Measurements from ENCODE around the gene TAS2R41. TPM values are rescaled to one million over a fixed set of nuclear protein-coding genes. Genes with fewer than 3 reads are reported as not detected.
A peak's percentile ranks its signal among the peaks of the same experiment; 100 is the strongest.

Gene TAS2R41
- total RNA-seq, 2 donors from 2014 or later: not detected

DNA sequence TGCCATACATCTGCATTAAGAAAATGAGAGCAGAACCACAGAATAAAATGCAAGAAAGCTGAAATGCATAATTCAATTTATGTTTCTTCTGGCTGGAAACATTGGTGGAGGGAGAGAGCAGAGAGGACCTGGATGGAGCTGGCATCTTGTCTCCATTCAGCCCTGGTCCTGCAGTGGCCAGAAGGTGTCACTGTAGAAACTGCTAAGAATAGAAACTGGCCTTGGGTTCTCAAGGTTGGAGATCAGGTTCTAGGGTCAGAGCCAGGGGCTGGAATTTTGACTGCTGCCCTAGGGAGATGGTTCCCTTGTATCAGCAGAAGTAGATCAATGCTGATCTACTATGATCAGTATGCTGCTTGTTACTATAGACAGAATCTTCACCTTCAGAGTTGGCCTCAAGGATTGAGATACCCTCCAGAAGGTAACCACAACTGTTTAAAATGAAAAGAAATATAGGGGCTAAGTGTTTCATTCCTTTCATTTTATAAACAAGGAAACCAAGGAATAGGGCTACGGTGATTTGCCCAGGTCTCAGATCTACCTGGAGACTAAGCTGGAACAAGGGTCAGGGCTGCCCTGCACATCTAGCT, 13.1 kb downstream of the TAS2R41 start:
- peak; percentile 47 for ATAC-seq
- peak in 2 of 4 donors; percentile 34 to 37 for DNase-seq
- no peak overlapping the region for H3K27ac ChIP-seq
- no peaks in the 10 kb centered on the region for H3K27me3 ChIP-seq
- intact Hi-C loops (cut with DNase I): no loop called here
- no peaks in the 10 kb centered on the region for H3K4me1 ChIP-seq
- TF ChIP-seq POLR2A (IDR thresholded peaks at IDR 0.05): no peak
- TF ChIP-seq, protein P1, sequence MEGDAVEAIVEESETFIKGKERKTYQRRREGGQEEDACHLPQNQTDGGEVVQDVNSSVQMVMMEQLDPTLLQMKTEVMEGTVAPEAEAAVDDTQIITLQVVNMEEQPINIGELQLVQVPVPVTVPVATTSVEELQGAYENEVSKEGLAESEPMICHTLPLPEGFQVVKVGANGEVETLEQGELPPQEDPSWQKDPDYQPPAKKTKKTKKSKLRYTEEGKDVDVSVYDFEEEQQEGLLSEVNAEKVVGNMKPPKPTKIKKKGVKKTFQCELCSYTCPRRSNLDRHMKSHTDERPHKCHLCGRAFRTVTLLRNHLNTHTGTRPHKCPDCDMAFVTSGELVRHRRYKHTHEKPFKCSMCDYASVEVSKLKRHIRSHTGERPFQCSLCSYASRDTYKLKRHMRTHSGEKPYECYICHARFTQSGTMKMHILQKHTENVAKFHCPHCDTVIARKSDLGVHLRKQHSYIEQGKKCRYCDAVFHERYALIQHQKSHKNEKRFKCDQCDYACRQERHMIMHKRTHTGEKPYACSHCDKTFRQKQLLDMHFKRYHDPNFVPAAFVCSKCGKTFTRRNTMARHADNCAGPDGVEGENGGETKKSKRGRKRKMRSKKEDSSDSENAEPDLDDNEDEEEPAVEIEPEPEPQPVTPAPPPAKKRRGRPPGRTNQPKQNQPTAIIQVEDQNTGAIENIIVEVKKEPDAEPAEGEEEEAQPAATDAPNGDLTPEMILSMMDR (IDR thresholded peaks at IDR 0.05): peak; percentile 17 to 43 (median 30)
- H3K4me3 ChIP-seq: no peak overlapping the region
- no peaks in the 10 kb centered on the region for H3K36me3 ChIP-seq (replicated peaks in 1 of 2; ENCODE audit: insufficient read depth in 1 of 2, low read depth in 2 of 2)
- H3K9me3 ChIP-seq: no peaks in the 10 kb centered on the region
- 47 to 72% methylated on average over 1 of the region's 1 CpG for WGBS, 2 donors

DNA sequence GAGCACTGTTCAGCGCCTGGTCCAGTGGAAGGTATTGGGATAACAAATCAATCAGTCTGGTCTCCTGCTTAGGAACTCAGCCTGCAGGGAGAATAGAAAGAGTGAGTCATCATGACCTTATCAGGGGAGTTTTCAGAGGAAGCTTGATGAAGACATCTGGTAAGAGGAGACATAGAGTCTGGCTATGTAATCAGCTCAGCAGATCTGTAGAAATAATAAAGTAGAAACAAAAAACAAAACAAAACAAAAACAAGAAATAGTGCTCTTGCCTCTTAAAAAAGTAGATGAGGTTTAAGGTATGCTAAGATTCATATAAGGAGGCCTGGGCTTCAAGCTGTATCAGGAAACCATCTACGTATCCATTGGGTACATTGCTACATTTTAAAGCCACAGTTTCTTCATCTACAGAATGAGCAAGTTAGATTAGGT, 14.4 kb downstream of the TAS2R41 start:
- WGBS, 2 donors: 83 to 87% methylated on average over 2 of the region's 2 CpGs
- ATAC-seq: peak; percentile 30
- Histone ChIP-seq H3K36me3 (replicated peaks in 1 of 2; ENCODE audit: insufficient read depth in 1 of 2, low read depth in 2 of 2) (no peaks in the 10 kb centered on the region), H3K4me3 (no peak overlapping the region), H3K9me3 (no peaks in the 10 kb centered on the region), H3K27me3 (no peaks in the 10 kb centered on the region), H3K27ac (no peak overlapping the region), H3K4me1 (no peaks in the 10 kb centered on the region)
- no peak for DNase-seq
- TF ChIP-seq POLR2A (IDR thresholded peaks at IDR 0.05): no peak
- intact Hi-C loops (cut with DNase I): no loop called here

DNA sequence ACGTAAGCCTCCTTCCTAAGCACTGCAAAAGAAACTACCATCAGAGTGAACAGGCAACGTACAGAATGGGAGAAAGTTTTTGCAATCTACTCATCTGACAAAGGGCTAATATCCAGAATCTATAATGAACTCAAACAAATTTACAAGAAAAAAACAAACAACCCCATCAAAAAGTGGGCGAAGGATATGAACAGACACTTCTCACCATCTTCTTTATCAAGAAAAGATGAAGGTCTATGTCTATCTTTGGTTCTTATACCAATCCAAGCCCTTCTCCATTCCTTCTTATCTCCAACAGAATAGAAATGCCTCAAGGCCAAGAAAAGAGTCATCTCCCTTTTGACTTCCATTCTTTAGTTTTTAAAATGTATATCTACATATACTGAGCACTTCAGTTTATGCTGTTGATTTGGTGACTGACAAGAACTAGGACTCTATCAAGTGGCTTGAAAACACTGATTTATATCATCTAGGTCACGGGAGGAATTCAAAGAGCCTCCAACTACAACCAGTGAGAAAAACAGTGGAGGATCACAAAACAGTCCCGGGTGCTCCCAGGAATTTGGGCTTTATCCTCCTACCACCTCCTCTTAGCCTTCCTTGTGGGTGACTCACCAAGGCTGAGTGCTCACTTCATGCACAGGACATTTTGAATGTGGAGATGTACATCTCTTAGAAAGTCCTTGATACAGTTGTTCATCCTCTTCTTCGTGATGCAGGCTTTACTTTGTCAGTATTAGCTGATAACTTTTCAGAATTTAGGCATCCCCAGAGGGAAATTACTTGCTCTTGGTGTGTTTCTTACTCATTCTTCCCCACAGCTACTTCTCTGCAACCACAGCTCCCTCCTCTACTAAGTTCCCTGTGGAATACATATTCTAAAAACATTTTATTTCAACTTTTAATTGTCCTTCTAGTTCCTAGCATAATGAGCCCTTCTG, 15.4 kb downstream of the TAS2R41 start:
- ATAC-seq (no peak), DNase-seq (no peak)
- WGBS, 2 donors: 60 to 67% methylated on average over 6 of the region's 6 CpGs
- Histone ChIP-seq H3K27ac (no peak overlapping the region), H3K36me3 (replicated peaks in 1 of 2; ENCODE audit: insufficient read depth in 1 of 2, low read depth in 2 of 2) (no peaks in the 10 kb centered on the region), H3K9me3 (no peaks in the 10 kb centered on the region), H3K4me1 (no peaks in the 10 kb centered on the region), H3K4me3 (no peak overlapping the region), H3K27me3 (no peaks in the 10 kb centered on the region)
- intact Hi-C loops (cut with DNase I): no loop called here
- TF ChIP-seq, protein P1 (IDR thresholded peaks at IDR 0.05): no peak
- TF ChIP-seq POLR2A (IDR thresholded peaks at IDR 0.05): no peak

DNA sequence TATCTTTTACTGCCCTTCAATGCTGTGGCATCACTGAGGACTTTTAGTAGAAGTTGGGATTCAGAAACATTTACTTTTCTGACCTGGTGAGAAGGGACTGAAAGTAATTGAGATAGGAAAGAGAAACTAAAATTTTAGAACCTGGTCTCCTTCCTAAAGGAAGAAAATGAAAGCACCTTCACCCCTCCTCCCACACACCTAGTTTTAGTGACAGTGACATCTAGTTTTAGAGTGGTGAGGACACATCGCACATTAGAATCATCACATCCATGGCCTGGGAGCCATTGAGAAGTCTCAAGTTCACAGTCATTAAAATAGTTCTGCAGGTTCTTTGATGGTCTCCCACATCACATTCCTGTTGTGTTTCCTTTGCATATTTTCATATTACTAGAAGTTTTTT, 16.1 kb downstream of the TAS2R41 start:
- DNase-seq: no peak
- Histone ChIP-seq H3K27ac (no peak overlapping the region), H3K27me3 (no peaks in the 10 kb centered on the region), H3K36me3 (replicated peaks in 1 of 2; ENCODE audit: insufficient read depth in 1 of 2, low read depth in 2 of 2) (no peaks in the 10 kb centered on the region), H3K4me1 (no peaks in the 10 kb centered on the region), H3K4me3 (no peak overlapping the region), H3K9me3 (no peaks in the 10 kb centered on the region)
- ATAC-seq: no peak
- WGBS, 2 donors: 92 to 94% methylated on average over 1 of the region's 1 CpG
- no peak for TF ChIP-seq POLR2A (IDR thresholded peaks at IDR 0.05)
- TF ChIP-seq, protein P1 (IDR thresholded peaks at IDR 0.05): no peak
- intact Hi-C loops (cut with DNase I): no loop called here

DNA sequence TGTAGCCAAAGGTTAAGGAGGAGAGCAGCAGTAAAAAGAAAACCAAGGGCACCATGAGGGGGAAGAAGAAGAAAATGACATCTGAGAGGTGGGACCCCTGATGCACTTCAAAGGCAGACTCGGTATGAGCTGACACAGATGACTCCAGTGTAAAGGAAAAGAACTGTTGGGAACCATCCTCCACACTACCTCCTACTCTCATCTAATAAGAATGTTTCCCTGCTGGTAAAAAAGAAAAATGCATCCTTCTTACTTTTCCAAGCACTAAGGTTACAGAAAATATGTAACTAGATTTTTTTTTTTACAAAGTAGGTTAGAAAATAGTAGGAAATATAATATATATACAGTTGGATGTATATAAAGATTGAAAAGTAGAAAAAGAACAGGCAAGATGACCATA, 16.9 kb downstream of the TAS2R41 start:
- H3K27me3 ChIP-seq: no peaks in the 10 kb centered on the region
- no peak for DNase-seq
- 43 to 55% methylated on average over 1 of the region's 1 CpG for WGBS, 2 donors

More for the DNA sequence above, 16.9 kb downstream of the TAS2R41 start:
- no peak overlapping the region for H3K27ac ChIP-seq
- no peak overlapping the region for H3K4me3 ChIP-seq
- no peak for ATAC-seq
- H3K36me3 ChIP-seq (replicated peaks in 1 of 2; ENCODE audit: insufficient read depth in 1 of 2, low read depth in 2 of 2): no peaks in the 10 kb centered on the region
- H3K9me3 ChIP-seq: no peaks in the 10 kb centered on the region
- intact Hi-C loops (cut with DNase I): no loop called here
- TF ChIP-seq POLR2A (IDR thresholded peaks at IDR 0.05): no peak
- TF ChIP-seq, protein P1 (IDR thresholded peaks at IDR 0.05): no peak
- H3K4me1 ChIP-seq: no peaks in the 10 kb centered on the region

Data from body of pancreas (tissue), 4 donors.